ENCODE measurements around the gene GSTT2B.
"Not testable (repeated sequence)": the region's sequence is repeated elsewhere in the genome, so short reads cannot be mapped to it uniquely, and the experiment has no call there.

GSTT2B gene

DNA sequence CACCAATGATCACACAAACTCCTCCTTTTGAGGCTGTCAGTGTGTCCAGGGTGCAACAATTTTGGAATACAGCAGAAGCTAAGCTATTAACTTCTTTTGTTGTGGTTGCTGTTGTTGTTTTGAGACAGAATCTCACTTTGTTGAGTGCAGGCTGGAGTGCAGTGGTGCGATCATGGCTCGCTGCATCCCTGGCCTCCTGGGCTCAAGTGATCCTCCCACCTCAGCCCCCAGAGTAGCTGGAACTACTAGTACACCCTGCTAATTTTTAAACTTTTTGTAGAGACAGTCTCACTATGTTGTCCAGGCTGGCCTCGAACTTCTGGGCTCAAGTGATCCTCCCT lies 22.0 kb downstream of the GSTT2B start:
- DNase-seq, result no peak

DNA sequence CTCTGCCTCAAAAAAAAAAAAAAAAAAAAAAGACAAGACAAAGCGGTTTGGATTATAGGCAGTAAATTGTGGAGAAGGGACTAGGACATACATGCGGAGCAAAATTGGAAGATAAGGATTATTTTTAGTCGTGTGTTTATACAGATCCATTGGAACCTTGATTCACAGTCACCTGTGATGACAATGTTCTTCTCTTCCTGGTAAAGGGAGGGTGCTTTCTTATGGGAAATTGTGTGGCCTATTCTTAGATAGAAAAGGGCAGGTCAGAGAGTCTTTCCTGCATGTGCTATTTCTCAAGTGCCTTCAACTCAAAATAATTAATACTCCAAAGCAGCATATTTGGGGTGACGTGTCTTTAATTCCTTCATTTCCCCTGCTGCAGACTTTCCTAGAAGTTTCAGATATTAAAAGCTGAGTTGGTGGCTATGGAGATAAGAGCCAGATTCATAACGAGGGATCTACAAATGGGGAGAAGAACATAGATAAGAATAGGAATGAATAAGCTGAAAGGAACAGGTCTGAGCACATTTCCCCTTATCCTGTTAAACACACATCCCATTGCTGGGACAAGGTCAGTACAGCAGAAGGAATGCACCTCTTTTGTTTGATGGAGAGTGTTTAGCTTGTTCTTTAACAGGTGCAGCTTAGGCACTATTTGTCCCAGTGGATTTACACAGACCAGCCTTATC lies 22.5 kb downstream of the GSTT2B start:
- no peak for DNase-seq

DNA sequence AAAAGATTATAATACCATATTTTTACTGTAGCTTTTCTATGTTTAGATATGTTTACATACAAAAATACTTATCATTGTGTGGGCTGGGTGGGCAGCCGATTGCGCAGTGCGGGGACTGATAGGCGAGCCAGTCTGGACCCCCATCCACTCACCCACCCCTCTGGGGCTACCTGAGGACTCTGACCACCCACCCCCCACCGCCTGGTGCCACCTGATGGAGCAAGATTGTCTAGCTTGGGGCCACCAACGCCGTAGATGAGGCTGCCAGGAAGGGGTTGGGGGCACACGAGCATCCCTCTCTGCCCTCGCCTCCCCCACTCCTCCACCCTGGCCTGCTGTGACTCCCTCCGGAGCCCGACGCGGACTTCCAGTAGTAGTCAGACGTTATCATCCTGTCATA lies 34.4 kb downstream of the GSTT2B start:
- no peak for DNase-seq

DNA sequence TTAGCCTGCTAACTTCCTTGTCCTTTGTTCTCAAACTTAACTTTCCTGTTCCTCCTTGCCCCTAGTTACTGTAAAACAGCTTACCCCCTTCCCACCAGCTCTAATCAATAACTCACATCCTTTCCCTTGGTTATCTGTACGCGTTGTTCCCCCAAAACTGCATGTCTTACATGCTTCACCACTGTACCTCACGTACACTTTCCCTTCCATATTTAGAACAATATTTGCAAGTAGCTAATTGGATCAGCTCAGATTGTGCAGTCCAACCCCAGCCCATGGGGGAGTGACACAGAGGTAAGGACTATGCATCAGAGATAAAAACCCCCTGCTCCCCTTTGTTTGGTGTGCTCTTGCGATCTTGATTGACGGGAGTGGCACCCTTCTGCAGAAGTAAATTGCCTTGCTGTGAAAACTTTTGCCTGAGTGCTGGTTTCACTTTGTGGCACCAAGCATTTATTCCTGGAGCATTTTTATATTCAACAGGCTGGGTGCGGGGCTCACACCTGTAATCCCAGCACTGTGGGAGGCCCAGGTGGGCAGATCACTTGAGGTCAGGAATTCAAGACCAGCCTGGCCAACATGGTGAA lies 35.9 kb downstream of the GSTT2B start:
- DNase-seq, result no peak

DNA sequence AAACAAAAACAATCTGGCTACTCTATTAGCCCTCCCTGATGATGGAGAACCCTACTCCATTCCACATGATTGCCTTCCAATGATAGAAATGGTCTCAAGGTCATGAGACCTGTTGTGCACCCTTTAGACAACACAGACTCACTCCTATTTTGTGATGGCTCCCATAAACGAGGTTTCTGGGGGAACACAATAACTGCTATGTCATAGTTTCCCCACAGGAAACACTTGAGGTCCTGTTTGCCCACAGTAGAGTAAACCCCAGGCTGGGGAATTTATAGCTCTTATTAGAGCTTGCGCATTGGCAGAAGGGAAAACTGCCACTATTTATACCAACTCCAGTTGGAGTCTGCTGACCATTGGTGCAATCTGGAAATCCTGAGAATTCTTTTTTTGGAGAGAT lies 38.1 kb downstream of the GSTT2B start:
- no peak for DNase-seq

DNA sequence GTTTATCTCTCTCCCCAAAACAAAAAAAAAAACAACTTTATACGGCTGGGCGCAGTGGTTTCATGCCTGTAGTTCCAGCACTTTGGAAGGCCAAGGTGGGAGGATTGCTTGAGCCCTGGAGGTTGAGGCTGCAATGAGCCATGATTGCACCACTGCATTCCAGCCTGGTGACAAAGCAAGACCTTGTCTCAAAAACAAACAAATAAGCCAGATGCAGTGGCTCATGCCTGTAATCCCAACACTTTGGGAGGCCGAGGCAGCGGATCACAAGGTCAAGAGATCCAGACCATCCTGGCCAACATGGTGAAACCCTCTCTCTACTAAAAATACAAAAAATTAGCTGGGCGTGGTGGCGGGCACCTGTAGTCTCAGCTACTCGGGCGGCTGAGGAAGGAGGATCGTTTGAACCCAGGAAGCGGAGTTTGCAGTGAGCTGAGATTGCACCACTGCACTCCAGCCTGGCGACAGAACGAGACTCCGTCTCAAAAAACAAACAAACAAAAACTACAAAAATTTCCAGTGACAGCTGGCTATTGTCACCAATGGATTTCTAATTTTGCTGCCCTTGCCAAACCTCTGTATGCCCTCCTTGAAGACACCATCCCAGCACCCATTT lies 39.3 kb downstream of the GSTT2B start:
- DNase-seq, result not testable (repeated sequence)

DNA sequence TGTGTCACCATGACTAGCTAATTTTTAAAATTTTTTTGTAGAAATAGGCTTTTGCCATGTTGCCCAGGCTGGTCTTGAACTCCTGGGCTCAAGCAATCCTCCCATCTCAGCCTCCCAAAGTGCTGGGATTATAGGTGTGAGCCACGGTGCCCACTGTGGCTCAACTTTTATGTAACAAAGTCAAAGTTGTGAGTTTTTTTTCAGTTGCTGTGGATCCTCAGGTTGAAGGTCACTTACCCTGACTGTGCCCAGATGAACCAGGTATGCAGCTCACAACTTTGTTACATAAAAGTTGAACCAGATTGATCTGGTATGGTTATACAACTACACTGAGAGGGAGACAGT lies 40.8 kb downstream of the GSTT2B start:
- DNase-seq, result not testable (repeated sequence)

DNA sequence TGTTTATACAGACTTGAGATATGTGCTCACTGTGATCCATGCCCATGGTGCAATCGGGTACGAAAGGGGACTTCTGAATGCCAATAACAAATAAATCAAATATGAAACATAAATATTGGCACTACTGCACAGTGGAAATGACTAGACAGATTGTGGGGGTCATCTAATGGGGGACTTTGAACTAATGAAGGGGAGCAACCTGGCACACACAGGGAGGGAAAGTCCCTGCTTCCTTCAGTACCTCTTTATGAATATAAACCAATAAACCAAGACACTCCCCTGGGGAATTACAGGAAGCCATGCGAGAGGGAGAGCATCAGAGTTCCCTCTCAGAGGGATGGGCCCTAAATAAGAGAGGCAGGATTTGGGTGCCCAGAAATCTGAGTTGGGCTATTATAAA lies 45.7 kb downstream of the GSTT2B start:
- no peak for DNase-seq

DNA sequence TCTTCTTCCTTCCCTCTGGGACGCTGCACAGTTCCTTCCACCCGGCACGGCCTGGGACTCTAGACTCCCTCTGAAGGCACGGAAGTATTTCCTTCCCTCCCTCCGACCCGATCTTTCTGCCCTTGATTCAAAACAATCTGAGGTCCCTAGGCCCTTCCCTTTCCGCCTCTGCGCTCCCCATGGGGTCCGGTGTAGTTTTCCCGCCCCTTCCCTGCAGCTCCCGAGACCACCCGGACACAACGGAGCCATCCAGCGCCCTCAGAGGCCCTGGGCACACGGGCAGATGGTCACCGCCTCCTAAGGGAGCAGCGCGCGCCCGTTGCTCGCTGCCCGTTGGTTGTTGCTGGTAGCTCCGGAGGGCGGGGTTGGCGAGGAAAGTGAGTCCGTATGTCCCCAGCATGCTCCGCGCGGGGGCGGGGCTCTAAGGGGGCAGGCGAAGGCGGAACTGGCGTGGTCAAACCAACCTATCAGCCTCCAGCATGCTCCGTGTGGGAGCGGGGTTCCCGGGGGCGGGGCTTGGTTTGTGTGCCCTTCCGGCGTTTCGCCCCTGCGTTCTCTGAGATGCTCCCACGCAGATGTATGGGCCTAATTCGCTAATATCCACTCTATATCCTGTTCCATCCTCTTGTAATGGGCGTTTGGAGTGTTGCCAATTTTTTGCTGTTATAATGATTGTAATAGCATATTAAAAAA lies 47.2 kb downstream of the GSTT2B start:
- peak; percentile 99 for DNase-seq

DNA sequence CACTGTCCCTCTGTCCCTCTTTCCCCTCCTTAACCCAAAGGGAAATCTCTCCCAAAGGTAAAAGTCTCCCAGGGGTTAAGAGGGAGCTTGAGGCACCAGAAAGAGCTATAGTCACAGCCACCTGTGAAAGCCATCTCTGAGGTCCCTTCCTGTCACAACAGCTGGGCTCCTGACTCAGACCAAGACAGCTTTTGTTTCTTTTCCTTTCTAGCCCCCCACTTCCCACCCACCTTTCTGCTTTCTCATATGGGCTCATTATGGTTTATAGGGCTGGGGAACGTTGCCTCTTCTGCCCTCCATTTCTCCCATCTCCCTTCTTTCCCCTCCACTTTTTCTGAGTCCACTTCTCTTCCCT lies 47.7 kb downstream of the GSTT2B start:
- DNase-seq, result no peak

DNA sequence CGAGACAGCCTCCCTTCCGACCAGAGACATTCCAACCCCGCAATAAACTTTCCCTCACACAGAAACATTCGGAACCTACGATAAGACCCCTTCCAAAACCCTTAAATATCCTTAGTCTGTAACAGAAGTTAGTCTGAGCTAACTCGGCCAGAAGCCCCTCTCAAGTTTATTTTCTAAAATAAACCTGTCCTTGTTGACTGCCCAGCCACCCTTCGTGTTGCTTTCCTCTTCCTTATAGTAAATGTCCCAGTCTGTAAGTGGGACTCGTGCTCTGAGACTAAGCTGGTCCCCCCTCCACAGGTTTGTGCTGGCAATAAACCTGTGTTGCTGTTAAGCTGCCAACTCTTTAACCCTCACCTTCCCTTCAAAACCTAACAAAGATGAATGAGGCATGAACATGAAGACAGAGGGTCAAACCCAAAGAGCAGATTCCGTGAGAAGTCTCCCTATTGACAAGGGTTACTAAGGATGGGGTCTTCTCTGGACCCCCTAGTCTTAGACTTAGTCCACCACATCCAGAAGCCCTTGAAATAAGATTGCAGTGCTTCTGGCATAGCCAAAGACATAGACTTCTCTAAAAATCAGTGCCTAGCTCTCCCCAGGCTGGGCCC lies 48.6 kb downstream of the GSTT2B start:
- DNase-seq, result no peak

DNA sequence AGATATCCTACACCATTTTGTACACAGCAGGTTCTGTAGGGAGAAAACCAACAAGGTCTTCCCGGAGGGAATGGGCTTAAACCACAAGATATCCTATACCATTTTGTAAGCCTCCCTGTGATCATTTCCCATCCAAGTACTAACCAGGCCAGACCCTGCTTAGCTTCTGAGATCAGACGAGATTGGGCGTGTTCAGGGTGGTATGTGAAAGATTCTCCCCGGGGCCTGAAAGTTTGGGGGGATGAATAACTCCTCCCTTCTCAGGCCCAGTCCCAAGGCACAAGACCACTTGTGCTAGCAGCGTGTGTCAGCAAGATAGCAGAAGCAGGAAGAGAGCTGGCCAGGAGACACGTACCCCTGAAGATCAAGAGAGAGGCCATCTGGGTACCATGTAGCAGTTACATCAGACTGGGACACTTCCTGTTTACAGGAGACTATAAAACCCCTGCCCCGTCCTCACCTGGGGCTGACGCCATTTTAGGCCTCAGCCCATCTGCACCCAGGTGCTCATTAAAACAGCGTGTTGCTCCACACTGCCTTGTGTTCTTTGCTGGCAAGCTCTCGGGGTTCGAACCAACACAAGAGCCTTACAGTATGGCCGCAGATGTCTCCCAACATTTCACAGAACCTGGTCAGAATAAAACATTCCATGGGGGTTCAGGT lies 49.5 kb downstream of the GSTT2B start:
- DNase-seq, result no peak

DNA sequence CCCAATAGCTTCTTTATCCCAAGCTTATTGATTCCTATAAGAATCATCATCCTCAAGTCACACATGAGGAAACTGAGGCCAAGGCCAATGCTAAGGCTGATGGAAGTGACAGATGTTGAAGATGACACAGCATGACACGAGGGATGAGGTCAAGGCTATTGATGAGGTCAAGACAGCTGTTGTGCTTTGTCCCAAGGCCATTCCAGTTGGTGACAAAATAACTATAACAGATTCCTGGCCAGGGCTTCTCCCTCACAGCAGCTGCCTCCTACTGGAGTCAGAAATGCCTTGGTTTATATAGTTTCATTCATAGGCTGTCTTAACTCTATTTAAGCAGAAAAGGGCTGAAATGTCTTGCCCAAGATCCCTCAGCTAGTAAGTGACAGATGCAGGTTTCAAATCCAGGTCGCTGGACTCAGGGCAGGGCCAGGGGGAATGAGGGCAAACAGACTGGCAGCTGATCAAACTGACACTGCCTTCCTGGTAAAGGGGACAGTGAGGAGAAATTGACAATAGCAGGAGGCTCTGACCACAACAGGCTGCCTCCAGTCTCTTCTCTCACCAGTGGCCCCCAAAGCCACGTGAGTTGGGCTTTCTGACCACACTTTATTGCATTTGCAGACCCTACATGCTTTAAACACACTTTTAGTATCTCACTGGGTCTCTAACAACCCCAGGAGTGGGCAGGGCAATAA lies 50.4 kb downstream of the GSTT2B start:
- no peak for DNase-seq

DNA sequence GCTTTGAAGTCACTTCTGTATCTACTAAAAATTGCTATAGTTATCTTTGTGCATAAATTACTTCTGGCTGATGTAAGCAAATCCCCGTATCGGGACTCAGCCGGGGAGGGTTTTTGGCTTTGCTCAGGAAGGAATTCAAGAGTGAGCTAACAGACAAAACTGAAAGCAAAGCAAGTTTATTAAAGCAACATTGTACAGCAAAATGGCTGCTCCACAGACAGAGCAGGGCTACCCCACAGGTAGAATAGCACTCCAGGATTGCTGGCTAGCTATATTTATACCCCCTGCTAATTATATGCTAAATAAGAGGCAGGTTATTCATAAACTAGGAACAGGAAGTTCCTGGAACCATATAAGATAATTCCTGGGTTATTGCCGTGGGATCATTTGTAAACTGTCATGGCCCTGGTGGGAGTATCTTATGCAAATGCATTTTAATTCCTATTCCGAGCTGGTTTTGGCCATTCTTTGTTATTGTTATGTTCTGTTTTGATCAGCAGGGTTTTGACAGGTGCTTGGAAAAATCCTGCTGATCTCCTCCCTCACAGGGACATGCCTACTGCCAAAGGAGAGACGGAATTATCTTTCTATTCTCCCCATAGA lies 51.6 kb downstream of the GSTT2B start:
- no peak for DNase-seq

DNA sequence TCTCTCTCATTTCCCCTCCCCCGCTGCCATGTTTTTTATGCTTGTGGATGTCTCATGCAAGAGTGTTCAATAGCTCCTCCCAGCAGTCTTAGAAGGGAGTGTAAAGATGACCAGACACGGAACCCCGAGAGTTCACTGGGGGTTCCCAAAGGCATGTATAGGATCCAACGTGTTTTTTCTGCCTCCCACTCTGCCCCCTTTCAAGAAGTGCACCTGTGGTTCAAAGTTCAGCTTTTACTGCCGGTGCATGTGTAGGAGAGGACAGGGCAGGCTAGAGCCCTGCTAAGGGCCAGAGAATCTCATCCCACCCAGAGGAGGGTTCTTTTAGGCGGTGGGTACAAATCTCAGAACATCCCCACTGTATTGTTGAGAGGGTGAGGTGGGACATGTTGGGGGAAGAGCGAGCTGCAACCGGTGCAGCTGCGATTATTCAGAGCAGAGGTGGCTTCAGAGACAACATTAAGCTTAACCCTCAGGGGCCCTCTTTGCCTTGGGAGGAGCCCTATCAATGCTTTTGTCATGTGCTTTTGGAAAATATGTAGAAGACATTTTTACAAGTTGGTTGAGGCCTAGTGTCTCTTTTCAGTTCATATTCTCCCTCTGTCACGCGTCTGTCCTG lies 52.3 kb downstream of the GSTT2B start:
- no peak for DNase-seq

DNA sequence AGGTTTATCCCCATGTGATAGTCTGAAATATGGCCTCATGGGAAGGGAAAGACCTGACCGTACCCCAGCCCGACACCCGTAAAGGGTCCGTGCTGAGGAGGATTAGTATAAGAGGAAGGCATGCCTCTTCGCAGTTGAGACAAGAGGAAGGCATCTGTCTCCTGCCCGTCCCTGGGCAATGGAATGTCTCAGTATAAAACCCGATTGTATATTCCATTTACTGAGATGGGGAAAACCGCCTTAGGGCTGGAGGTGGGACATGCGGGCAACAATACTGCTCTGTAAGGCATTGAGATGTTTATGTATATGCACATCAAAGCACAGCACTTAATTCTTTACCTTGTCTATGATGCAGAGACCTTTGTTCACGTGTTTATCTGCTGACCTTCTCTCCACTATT lies 53.6 kb downstream of the GSTT2B start:
- not testable (repeated sequence) for DNase-seq

Measured in NCI-H1105 (cell line).